ENCODE data around the gene SDK1. TPM values are rescaled to one million over a fixed set of nuclear protein-coding genes. Genes with fewer than 3 reads are reported as not detected.

The SDK1 gene
- total RNA-seq, 4 donors from 2014 or later, result 1.3 to 5.0 (median 2.0) TPM

GRCh38 chr7:3688071-3688470, 387.0 kb downstream of the SDK1 start:
- Histone ChIP-seq H3K36me3 (no peaks in the 10 kb centered on the region), H3K4me3 (replicated peaks in 1 of 3) (no peak overlapping the region), H3K4me1 (no peaks in the 10 kb centered on the region), H3K27me3 (no peaks in the 10 kb centered on the region), H3K27ac (no peak overlapping the region), H3K9me3 (no peaks in the 10 kb centered on the region)
- TF ChIP-seq CTCF (IDR thresholded peaks at IDR 0.05) (no peak), POLR2A (IDR thresholded peaks at IDR 0.05) (no peak)
- DNase-seq, result no peak
- WGBS, 2 donors, result 22 to 47% methylated on average over 2 of the region's 2 CpGs
- intact Hi-C loops (cut with DNase I), result no loop called here

GRCh38 chr7:3688842-3689241, 387.8 kb downstream of the SDK1 start:
- no peak overlapping the region for H3K4me3 ChIP-seq (replicated peaks in 1 of 3)
- TF ChIP-seq POLR2A (IDR thresholded peaks at IDR 0.05) (no peak), CTCF (IDR thresholded peaks at IDR 0.05) (no peak)
- WGBS, 2 donors, result 92 to 93% methylated on average over 3 of the region's 3 CpGs
- no peak overlapping the region for H3K27ac ChIP-seq
- DNase-seq, result no peak
- H3K36me3 ChIP-seq, result no peaks in the 10 kb centered on the region
- H3K27me3 ChIP-seq, result no peaks in the 10 kb centered on the region
- intact Hi-C loops (cut with DNase I), result no loop called here
- no peaks in the 10 kb centered on the region for H3K9me3 ChIP-seq
- H3K4me1 ChIP-seq, result no peaks in the 10 kb centered on the region

- intact Hi-C loops (cut with DNase I), result no loop called here
- no peak overlapping the region for H3K4me3 ChIP-seq (replicated peaks in 1 of 3)
- no peaks in the 10 kb centered on the region for H3K4me1 ChIP-seq
- TF ChIP-seq CTCF (IDR thresholded peaks at IDR 0.05), result no peak
- TF ChIP-seq POLR2A (IDR thresholded peaks at IDR 0.05), result no peak
- H3K27ac ChIP-seq, result no peak overlapping the region
- H3K9me3 ChIP-seq, result no peaks in the 10 kb centered on the region
- H3K36me3 ChIP-seq, result no peaks in the 10 kb centered on the region
- WGBS, 2 donors, result 75 to 78% methylated on average over 5 of the region's 5 CpGs
- DNase-seq, result no peak
- no peaks in the 10 kb centered on the region for H3K27me3 ChIP-seq
Measured at GRCh38 chr7:3691478-3692158, 390.6 kb downstream of the SDK1 start.

- DNase-seq, result no peak
- no peaks in the 10 kb centered on the region for H3K36me3 ChIP-seq
- WGBS, 2 donors, result 86 to 90% methylated on average over 6 of the region's 6 CpGs
- no peaks in the 10 kb centered on the region for H3K27me3 ChIP-seq
- no peaks in the 10 kb centered on the region for H3K4me1 ChIP-seq
- TF ChIP-seq POLR2A (IDR thresholded peaks at IDR 0.05) (no peak), CTCF (IDR thresholded peaks at IDR 0.05) (no peak)
- intact Hi-C loops (cut with DNase I), result no loop called here
- no peaks in the 10 kb centered on the region for H3K9me3 ChIP-seq
- no peak overlapping the region for H3K27ac ChIP-seq
- H3K4me3 ChIP-seq (replicated peaks in 1 of 3), result no peak overlapping the region
Measured at GRCh38 chr7:3695602-3696001, 394.6 kb downstream of the SDK1 start.

GRCh38 chr7:3696113-3696512, 395.1 kb downstream of the SDK1 start:
- no peak for DNase-seq
- no peaks in the 10 kb centered on the region for H3K4me1 ChIP-seq

More at GRCh38 chr7:3696113-3696512, 395.1 kb downstream of the SDK1 start:
- Histone ChIP-seq H3K27ac (no peak overlapping the region), H3K9me3 (no peaks in the 10 kb centered on the region), H3K4me3 (replicated peaks in 1 of 3) (no peak overlapping the region), H3K27me3 (no peaks in the 10 kb centered on the region), H3K36me3 (no peaks in the 10 kb centered on the region)
- TF ChIP-seq POLR2A (IDR thresholded peaks at IDR 0.05) (no peak), CTCF (IDR thresholded peaks at IDR 0.05) (no peak)
- WGBS, 2 donors, result 87 to 91% methylated on average over 4 of the region's 4 CpGs
- intact Hi-C loops (cut with DNase I), result no loop called here
